GM13976 (cell line): Measurements from ENCODE around the gene NEDD9.

Source experiments
- DNase-seq: peaks from one replicate; pipeline ENCODE4 v3.0.0; 2012; ENCODE audit warnings: low spot score
- in situ Hi-C: fragments of 300-500 bp; cut with MboI; formaldehyde crosslinking; loops from one replicate; pipeline ENCODE4 v1.12.0; 2022; ENCODE audit warnings: low sequenced_read_pairs, mixed read lengths, inconsistent platforms; ENCODE audit not compliant: unreplicated experiment
- TF ChIP-seq, protein P1 (sequence below): IDR thresholded peaks from 2 replicates; pipeline ENCODE4 v1.5.1; 2012; ENCODE audit warnings: borderline replicate concordance, mild to moderate bottlenecking; ENCODE audit not compliant: insufficient read depth; ENCODE audit errors: extremely low read depth, missing control alignments, control extremely low read depth

Gene NEDD9

GRCh38 chr6:11276911-11277274 is 44.4 kb upstream of the NEDD9 start:
- TF ChIP-seq, protein P1, sequence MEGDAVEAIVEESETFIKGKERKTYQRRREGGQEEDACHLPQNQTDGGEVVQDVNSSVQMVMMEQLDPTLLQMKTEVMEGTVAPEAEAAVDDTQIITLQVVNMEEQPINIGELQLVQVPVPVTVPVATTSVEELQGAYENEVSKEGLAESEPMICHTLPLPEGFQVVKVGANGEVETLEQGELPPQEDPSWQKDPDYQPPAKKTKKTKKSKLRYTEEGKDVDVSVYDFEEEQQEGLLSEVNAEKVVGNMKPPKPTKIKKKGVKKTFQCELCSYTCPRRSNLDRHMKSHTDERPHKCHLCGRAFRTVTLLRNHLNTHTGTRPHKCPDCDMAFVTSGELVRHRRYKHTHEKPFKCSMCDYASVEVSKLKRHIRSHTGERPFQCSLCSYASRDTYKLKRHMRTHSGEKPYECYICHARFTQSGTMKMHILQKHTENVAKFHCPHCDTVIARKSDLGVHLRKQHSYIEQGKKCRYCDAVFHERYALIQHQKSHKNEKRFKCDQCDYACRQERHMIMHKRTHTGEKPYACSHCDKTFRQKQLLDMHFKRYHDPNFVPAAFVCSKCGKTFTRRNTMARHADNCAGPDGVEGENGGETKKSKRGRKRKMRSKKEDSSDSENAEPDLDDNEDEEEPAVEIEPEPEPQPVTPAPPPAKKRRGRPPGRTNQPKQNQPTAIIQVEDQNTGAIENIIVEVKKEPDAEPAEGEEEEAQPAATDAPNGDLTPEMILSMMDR, result no peak
- DNase-seq, result no peak
- in situ Hi-C loops, result no loop called here

DNA sequence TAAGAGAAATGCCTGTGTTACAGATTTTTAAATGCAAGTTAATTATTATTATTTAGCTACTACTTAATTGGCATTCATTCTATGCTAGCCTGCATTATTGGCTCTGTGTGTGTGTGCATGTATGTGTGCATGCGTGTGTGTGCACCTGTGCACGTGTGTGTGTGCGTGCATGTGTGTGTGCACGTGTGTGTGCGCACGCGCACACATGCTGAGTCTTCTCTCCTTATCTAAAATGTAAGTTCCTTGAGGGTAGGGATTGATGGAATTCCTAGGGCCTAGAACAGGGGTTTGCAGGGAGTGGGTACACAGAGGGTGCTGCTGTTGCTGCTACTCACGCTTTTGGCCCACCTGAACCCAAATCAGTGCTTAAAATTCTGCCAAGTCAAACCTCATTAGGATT is 43.8 kb upstream of the NEDD9 start:
- no peak for DNase-seq
- in situ Hi-C loops, result no loop called here
- TF ChIP-seq, protein P1, result no peak

DNA sequence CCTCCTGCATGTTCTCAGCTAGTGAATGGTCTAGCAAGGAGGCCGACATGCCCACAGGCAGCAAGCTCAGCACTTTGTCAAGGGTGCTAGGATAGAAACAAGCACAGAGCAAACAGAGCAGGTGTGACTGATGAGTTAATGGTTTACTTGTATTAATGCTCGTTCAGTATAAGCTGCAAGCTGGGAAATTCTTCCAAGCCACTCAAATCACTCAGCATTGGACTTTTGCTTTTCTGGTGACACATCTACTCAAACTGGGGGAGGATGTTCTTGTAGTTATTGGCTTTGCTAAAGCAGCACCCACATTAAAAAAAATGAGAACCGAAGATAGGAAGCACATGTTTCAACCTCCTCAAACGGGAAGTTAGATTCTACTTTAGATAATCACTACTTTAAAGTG is 43.1 kb upstream of the NEDD9 start:
- DNase-seq, result peak; percentile 77
- in situ Hi-C loops, result no loop called here
- TF ChIP-seq, protein P1, result no peak

- no peak for DNase-seq
- TF ChIP-seq, protein P1, result no peak
- in situ Hi-C loops, result no loop called here
Observed at GRCh38 chr6:11273406-11274065, 41.1 kb upstream of the NEDD9 start.

DNA sequence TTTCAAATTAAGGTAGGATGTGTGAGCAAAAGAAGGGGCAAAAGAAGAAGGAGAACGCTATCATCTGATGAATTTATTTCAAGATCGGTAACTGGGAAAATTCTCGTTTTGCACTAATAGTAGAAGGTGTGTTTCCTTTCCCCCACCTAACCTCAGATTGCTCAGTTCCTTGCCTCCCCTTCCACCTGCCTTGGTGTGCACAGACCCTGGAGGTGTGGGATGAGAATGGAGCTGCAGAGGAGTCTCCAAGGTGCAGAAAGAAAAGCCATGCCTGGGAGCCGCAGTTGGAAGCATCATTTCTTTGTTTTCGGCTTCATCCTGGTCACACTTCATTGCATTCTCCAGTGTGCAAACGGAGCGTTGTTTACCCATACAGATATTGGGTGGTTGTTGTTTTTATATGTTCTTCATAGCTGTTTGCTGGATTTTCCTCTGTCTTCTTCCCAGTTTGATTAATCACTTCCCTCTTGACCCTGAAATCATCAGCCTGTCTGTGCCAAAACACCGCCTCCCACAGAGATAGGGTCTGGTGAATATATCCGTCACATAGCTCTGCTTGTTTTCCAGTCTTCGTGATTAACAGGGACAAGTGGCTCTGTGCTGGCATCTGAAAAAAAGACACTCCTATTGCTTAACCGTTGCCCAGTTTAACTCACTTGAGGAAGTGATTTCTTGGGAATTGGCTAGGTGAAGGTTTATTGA is 40.2 kb upstream of the NEDD9 start:
- in situ Hi-C loops, result no loop called here
- DNase-seq, result no peak
- TF ChIP-seq, protein P1, result no peak

DNA sequence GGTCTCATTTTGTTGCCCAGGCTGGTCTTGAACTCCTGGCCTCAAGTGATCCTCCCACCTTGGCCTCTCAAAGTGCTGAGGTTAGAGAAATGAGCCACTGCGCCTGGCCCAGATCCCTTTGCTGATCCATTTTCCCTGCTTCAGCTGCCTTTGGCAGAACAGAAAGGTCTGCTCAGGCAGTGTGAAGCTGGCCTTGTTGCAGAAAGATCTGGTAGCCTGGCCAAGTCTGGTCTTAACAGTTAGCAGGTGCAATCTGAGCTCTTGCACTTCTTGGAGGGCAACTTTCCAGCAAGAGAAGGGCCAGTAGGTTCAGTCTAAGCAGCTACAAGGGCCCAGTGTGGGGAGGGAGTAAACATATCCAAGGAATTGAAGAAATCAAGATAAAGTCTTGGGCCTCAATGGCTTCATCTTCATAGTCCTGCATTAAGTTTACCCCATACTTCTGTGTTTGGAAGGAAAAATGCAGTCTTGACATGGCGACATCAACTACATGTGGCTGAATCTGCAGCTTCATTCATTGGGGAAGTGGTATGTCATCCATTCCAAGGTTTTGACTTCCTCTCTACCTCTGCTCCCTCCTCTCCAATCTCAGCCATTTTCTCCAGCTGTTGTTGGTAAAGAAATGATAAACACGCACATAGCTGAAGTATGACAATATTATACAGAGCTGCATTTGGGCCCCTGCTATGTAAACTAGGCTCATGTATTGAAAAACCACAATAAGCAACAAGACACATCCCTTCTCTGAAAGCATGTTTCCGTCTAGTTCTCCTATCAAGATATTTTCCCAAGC is 39.0 kb upstream of the NEDD9 start:
- no peak for DNase-seq
- in situ Hi-C loops, result no loop called here
- TF ChIP-seq, protein P1, result no peak
